Activated T-cell treated with anti-CD3 and anti-CD28 coated beads, Interleukin-2, amount 50 U/mL, for 1 hour (primary cell): ENCODE data around the gene CCDC82.
"Not testable (repeated sequence)": the region's sequence is repeated elsewhere in the genome, so short reads cannot be mapped to it uniquely, and the experiment has no call there.

Experiments
- DNase-seq: peaks from one replicate; pipeline ENCODE4 v3.0.0-alpha.2; 2020

The CCDC82 gene

DNA sequence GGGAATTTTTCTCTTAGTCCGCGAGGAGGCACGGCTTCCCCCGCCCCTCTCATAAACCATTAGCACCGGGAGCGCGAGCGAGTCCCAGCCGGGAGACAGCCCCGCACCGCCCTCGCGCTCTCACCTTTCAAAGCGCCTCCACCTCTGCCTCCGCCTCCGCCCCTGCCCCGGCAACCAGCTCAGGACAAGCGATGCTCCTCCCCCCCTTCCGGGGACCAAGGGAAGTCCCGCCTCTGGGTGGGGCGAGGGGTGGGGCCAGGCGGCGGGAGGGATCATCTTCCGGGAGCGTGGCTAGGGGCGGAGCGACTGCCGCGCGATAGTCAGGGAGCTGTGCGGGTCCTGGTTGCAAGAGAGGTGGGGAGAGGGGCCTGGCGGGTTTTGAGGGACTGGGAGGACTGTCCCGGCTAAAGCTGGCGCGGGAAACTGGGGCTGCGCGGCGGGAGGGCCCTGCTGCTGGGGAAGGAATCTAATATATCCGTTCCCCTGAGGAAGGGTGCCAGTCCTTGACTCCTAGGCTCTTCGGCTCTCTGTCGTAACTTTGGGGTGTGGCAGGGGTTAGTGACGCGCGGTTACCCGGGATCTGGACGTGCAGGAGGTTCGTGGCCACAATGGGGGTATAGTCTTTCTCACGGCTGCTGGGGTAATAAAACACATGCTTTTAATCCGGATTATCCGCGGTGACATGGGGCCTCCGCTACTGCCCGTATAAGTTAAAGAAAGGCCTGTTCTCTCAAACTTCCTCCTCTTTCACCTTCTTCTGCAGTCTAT, at the start of gene CCDC82, which contains the start of gene JRKL:
TSS of gene CCDC82 (minus strand) at position 193 of the 768 bp plus-strand sequence. CDS start 5,165 bp downstream, outside the sequence.
TSS of gene JRKL (plus strand) at position 294 of the 768 bp plus-strand sequence. CDS start 637 bp downstream, outside the sequence.
- peak; percentile 100 for DNase-seq

DNA sequence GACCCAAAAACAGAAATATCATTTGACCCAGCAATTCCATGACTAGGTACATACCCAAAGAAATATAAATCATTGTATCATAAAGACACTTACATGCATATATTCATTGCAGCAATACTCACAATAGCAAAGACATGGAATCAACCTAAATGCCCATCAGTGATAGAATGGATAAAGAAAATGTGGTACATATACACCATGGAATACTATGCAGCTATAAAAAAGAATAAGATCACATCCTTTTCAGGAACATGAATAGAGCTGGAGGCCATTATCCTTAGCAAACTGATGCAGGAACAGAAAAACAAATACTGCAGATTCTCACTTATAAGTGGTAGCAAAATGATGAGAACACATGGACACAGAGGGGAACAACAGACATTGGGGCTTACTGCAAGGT, 42.9 kb upstream of the CCDC82 start:
- DNase-seq: not testable (repeated sequence)

DNA sequence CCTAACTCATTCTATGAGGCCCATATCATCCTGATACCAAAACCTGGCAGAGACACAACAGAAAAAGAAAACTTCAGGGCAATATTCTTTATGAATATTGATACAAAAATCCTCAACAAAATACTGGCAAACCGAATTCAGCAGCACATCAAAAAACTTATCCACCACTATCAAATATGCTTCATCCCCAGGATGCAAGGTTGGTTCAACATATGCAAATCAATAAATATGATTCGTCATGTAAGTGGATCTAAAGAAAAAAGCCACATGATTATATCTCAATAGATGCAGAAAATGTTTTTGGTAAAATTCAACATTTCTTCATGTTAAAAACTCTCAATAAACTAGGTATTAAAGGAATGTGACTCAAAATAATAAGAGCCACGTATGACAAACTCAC, 41.0 kb upstream of the CCDC82 start:
- DNase-seq: no peak

DNA sequence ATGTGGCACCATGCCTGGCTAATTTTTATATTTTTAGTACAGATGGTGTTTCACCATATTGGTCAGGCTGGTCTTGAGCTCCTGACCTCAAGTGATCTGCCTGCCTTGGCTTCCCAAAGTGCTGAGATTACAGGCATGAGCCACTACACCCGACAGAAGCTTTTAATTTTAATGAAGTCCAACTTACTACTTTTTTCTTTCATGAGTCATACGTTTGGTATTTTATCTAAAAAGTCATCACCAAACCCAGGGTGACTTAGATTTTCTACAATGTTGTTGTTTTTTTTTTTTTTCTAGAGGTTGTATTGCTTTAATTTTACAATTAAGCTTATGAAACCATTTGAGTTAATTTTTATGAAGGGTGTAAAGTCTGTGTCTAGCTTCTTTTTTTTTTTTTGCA, 35.0 kb upstream of the CCDC82 start:
- DNase-seq: no peak

DNA sequence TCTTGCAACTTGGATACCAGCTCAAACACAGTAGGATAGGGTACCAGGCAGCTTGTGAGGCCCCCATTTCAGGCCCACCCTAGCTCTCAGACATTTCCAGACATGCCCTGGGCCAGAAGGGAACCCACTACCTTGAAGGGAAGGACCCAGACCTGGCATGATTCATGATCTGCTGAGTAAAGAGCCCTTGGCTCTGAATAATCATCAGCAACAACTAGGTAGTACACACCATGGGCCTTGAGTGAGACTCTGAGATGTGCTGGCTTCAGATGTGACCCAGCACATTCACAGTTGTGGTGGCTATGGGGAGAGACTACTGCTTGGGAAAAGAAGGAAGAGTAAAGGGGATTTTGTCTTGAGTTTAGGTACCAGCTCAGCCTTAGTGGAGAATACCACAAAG, 23.7 kb upstream of the CCDC82 start:
- DNase-seq: no peak

DNA sequence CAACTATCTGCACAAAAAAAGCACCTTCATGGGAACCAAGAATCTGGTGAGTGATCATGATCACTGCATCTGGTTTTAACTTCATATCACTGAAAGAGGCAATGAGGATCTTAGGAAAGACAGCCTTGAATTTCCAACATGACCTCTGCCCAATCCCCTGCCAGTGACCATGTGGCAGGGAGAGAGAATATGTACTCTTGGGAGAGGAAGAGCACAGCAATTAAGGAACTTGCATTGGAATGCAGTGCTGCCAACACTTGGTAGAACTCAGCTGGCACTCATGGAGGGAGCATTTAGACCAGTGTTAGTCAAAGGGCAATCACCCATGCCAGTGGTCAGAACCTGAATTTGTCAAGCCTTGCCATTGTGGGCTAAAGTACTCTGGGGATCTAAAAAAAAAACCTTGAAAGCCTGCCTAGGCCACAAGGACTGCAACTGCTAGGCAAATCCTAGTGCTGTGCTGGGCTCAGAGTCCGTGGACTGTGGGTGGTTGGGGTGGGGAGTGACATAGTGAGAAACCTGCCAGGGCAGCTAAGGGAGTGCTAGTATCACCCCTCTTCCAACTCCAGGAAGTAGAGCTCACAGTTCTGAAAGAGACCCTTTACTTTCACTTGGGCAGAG, 23.2 kb upstream of the CCDC82 start:
- no peak for DNase-seq

DNA sequence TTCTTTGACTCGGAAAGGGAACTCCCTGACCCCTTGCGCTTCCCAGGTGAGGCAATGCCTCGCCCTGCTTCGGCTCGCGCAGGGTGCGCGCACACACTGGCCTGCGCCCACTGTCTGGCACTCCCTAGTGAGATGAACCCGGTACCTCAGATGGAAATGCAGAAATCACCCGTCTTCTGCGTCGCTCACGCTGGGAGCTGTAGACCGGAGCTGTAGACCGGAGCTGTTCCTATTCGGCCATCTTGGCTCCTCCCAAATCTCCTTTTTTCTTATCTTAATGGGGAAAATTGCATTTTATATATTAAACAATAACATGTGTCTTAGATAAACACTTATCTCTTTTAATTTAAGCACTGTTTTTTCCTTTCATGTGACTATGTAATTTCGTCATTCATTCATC, 21.7 kb upstream of the CCDC82 start:
- DNase-seq: not testable (repeated sequence)

DNA sequence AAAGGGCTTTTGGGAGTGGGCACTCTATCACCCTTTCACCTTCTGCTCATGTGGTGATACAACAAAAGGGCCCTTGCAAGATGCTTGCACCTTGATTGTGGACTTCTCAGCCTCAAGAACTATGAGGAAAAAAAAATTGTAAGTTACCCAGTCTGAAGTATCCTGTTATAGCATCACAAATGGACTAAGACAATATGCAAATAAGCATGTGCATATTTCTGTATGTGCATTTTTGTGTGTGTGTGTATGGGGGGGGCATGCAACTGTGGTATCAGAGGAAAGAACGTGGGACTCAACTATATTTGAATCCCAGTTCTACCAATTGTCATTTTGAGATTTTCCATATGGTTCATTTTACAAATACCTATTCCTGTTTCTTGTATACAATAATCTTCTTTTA, 11.0 kb upstream of the CCDC82 start:
- DNase-seq: no peak

DNA sequence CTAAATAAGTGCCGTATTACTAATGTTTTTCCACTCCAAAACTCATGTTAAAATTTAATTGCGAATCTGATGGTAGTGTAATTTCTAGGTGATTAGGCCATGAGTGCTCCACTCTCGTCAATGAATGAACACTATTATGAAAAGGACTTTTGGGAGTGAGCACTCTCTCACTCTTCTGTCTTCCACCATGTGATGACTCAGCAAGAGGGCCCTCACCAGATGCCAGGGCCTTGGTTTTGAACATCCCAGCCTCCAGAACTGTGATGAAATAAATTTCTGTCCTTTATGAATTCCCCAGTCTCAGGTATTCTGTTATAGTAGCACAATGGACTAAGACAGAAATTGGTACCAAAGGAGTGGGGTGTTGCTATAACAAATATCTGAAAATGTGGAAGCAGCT, 8.2 kb upstream of the CCDC82 start:
- no peak for DNase-seq

DNA sequence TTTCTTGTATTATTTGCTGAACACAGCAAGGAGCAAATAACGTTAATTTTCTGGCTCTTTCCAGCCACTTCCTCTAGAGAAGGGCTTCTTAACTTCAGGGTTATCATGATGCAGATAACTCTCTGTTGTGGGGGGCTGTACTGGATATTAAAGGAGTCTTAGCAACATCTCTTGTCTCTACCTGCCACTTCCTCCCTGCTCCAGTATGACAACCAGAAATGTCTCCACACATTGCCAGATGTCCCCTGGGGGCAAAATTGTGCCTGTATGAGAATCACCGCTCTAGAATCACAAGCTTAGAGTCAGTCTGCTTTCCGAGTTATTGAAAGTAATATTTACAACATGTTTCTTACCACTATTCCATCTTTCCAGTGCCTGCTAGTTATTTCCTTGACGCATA, 6.9 kb upstream of the CCDC82 start:
- no peak for DNase-seq

DNA sequence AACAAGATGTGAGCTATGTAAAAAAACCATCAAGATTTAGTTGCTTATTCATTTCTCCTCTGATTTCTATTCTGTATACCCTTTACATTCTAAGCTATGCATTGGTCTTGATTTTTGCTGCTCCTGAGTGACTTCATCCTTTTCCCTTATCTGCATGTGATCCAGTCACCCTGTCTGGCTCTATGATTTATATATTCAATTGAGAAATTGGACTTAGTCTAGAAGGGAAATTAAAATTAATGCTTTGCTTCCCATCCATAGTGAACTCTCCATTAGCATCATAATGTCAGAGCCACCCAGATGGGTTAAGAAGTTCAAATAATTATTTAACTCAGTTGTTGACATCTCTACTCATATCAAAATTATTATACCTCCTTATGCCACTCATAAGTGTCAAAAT, 5.1 kb upstream of the CCDC82 start:
- no peak for DNase-seq

DNA sequence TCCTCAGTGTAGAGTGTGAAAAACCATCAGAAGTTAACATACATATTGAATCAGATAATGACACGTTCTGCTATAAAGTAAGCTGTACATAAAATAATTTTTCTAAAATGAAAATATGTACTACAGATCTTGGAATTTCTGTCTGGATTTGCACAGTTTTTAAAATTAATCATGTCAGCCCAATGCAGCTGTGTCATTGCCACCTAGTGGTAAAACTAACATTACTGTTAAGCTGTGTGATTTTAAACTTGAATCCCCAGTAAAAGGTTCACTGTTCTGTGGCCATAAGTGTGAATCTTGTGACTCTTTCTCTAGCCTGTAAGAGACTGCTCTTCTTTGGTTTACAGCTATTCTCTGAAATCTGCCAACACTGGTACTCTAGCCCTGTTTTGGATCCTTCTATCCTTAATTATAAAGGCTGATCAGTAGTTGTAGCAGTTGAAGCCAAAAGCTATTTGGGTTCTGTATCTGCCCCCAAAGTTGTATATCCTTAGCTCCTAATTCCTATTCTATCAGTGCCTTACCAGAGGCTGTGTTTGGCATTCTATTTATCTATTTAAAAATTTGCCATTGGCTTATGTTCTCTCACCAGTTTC, 4.1 kb upstream of the CCDC82 start:
- no peak for DNase-seq

DNA sequence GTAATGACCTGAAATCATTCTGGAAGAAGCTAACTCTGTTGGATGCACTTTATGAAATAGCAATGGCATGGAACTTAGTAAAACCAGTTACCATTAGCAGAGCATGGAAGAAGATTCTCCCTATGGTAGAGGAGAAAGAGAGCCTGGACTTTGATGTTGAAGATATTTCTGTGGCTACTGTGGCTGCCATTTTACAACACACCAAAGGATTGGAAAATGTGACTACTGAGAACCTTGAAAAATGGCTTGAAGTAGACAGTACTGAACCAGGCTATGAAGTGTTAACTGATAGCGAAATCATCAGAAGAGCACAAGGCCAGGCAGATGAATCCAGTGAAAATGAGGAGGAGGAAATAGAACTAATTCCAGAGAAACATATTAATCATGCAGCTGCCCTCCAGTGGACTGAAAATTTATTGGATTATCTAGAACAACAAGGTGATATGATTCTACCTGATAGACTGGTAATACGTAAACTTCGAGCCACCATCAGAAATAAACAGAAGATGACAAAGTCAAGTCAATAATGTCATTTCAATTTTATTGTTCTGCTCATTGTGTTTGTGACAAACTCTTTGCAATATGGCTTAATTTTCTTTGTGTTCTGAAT, 2.1 kb upstream of the CCDC82 start:
- DNase-seq: no peak

DNA sequence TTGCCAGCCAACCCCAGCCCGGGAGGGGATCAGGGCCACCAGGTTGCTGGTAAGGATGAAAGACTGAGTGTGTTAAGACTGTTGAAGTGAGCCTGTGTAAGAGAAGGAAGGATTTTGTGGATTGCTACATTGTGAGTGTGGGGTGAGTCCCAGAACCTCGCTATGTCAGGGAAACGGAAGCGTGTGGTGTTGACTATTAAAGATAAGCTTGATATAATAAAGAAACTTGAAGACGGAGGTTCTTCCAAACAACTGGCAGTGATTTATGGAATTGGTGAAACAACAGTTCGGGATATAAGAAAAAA, 728 bp upstream of the CCDC82 start:
- DNase-seq: no peak

DNA sequence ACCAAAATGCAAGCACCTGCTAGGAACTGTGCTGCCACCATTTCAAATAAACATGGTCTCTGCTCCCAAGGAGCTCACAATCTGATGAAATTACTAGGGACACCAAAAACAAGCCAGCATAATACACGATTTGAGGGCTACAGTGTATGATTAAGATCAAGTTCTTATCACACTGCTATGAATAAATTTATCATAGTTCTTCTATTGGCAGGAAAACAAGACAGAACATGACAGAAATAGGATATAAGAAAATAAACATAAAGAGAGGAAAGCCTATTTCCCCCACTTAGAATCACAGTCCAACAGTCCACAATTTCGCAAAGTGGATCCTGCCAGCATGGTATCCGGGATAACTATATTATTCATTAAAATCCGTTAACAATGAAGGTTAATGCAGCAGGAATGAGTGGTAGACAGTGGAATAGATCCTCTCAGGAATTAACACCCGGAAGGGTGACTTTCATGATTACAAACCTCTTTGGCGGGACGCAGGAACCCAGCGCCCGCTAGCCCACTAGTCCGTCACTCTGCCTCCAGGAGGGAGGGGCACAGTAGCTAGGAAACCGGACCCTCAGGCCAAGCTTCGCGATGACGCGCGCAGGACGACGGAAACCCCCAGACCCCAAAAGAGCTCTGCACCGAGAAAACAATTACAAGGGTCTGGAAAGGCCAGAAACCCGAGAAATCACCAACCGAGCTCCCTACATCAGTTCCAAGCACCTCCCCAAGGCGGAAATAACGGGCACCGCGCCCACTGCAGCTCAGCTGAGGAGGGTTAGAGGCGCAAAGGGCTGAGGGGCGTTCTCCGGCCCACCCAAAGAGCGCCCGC, 607 bp downstream of the CCDC82 start:
- no peak for DNase-seq

DNA sequence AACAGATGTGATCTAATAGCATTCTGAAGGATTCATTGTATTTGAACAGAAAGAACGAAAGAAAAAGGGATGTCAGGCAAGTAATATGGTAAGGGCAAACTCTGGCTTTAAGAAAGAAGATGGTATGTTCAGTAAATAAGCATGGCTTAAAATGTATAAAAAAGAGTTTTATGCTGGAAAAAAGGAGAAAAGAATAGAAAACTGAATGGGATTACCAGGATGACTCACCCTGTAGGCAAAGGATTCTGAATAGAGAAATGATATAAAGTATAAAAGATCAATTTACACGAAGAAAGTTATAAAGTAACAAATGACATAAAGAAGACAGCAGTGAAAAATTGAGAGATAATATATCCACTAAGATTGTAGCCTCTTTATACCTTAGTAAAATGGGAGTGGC, 4.5 kb downstream of the CCDC82 start:
- no peak for DNase-seq

DNA sequence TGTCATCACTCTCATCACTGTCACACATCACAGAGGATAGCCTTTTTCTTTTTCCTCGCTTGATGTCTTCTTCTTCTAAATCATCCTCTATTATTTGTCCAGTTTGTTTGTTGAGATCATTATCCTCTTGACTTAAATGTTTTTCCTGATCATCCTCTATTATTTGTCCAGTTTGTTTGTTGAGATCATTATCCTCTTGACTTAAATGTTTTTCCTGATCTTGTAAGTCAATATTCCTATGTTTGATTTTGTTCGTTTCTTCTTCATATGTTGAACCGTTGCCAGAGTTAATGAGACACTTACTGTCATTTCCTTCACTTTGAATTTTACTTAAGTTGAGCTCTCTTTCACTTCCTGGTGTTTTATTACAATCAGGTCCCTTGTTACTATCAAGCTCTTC, 5.6 kb downstream of the CCDC82 start:
- no peak for DNase-seq

DNA sequence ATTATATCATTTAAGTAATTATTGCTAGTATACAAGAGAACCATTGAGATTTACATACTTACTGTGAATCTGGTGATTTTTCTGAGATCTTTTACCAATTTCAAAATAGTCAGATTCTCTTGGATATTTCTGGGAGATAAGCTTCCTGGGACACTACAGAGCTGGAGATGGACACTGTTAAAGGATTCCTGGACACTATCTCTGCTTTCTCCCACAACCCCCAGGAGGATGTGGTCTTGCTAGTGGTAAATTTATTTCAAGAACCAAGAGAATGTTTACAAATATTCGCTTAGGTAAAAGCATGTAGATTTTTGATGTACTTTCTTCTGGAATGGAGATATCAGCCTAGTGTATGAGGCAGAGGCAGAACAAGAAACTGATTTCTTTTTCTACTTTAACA, 12.9 kb downstream of the CCDC82 start:
- DNase-seq: no peak

DNA sequence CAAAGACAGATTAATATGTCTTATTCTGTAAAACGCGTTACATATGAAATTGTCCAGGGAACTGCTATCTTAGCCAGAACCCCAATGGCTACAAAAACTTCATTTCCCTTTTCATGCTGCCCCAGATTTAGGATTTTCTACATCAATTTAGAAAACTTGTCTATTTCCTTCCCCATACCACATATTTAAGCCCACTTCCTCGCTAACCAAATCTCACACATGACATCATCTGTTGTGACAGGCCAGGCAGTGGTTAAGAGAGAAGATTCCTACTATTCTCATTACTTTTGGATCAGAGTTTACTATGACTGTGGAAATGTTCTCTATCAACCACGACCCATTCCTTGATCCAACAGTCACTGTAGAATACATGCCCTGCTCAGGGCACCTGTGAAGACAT, 15.9 kb downstream of the CCDC82 start:
- no peak for DNase-seq

DNA sequence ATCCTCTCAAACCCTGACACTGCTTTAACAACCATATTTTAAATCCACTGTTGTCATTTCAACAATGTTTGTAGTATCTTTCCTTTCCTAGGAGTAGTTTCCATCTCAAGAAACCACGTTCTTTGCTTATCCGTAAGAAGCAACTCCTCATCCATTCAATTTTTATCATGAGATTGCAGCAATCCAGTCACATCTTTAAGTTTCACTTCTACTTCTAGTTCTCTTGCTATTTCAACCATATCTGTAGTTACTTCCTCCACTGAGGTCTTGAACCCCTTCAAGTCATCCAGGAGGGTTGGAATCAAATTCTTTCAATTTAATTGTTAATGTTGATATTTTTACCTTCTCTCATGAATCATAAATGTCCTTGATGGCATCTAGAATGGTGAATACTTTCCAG, 22.4 kb downstream of the CCDC82 start:
- no peak for DNase-seq

DNA sequence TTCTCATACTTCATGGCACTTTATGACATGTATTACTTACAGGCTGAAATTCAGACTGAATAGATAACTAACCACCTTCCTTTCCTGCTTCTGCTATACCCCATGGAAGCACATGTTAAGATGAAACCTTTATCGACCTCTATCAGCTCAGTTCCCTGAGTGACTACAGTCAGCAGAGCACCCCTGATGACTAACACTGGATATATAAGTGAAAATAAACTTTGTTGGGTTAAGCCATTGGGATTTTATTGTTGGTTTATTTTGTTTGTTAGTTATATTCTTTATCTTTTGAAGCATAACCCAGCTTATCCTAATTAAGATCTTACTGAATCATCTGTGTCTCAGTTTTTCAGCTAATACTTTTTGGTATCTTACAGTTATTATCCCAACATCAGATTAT, 23.7 kb downstream of the CCDC82 start:
- DNase-seq: no peak

DNA sequence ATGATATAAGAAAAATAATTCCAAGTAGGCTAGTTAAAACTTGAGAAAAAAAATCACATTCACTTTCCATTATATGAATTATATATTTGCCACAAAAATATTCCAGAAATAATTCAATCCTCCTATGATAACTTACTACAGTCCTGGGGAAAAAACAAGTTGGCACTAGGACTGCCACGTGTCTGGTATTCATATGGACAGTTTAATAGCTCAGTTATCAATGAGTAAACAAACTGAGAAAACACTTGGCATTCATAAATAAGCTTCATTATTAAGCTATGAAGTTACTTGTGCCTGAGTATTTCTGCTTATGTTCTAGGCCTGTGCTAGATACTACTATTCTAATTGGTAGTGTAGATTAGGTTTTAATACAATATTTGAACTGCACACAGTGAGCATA, 24.2 kb downstream of the CCDC82 start:
- no peak for DNase-seq

DNA sequence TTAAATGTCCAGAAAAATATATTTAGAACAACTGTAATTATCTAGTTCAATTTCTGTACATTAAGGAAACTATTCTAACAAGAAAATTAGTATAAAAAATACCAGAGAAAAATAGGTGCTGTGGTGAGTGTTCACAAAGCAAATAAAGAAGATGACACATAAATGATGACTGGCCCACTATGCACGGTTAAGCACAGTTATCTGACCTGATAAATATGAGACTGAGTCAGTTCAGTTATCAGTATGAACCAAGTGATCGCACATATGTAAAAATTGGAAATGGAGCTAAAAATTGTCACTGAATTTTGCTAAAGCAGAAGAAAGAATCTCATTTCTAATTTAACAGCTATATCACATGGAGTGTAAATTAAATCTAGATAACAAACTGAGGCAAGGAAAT, 27.9 kb downstream of the CCDC82 start:
- no peak for DNase-seq
